Ectodermal cell (in vitro differentiated cells): ENCODE data around the gene DNM3.

Experiments
- H3K27ac ChIP-seq: 2 replicates; pipeline ENCODE4 v1.7.0; 2013; ENCODE audit warnings: mild to moderate bottlenecking, low read depth, low read length; ENCODE audit not compliant: insufficient read depth, poor library complexity, severe bottlenecking
- H3K27me3 ChIP-seq: 2 replicates; pipeline ENCODE4 v1.7.0; 2013; ENCODE audit warnings: mild to moderate bottlenecking, low read length; ENCODE audit not compliant: insufficient read depth, control insufficient read depth, poor library complexity, severe bottlenecking
- H3K36me3 ChIP-seq: one replicate; pipeline ENCODE4 v1.7.0; 2013; ENCODE audit warnings: low read length; ENCODE audit not compliant: control insufficient read depth, insufficient read depth
- H3K4me1 ChIP-seq: one replicate; pipeline ENCODE4 v1.7.0; 2013; ENCODE audit warnings: low read length; ENCODE audit not compliant: control insufficient read depth, insufficient read depth
- H3K4me3 ChIP-seq: 2 replicates; pipeline ENCODE4 v1.7.0; 2013; ENCODE audit warnings: low read depth, low read length, control low read depth; ENCODE audit not compliant: insufficient read depth
- H3K9me3 ChIP-seq: 2 replicates; pipeline ENCODE4 v1.7.0; 2013; ENCODE audit warnings: mild to moderate bottlenecking, low read length, moderate library complexity; ENCODE audit not compliant: control insufficient read depth
- WGBS, 2 experiments: methylation state at CpG; one replicate each; pipeline ENCODE4 v1.1.7; 2013; ENCODE audit warnings: missing lambda C conversion rate in 2 of 2; 5-methylcytosine and 5-hydroxymethylcytosine counted together

DNM3 gene

DNA sequence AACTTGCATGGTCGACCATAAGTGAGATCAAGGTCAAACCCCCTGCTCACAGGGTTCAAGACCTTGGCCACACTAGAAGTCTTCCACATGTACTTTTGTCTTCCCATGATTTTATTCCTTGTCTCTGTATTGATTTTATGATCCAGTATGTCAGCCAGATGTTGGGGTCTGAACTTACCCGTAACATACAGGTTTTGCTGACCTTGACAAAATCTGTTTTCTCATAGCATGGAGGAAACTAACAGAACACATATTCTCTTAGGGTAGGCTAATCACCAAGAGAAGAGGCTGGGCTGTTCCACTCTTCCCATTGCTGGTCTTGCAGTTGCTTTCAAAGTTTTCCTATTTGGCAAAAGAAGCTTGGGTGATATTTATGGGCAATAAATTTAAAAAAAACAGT is 284.0 kb downstream of the DNM3 start:
- Histone ChIP-seq H3K36me3 (no peaks in the 10 kb centered on the region), H3K27ac (no peak overlapping the region), H3K4me3 (no peak overlapping the region), H3K9me3 (no peaks in the 10 kb centered on the region), H3K4me1 (no peaks in the 10 kb centered on the region), H3K27me3 (no peaks in the 10 kb centered on the region)
- WGBS, 2 experiments, result 91 to 93% methylated on average over 2 of the region's 2 CpGs

DNA sequence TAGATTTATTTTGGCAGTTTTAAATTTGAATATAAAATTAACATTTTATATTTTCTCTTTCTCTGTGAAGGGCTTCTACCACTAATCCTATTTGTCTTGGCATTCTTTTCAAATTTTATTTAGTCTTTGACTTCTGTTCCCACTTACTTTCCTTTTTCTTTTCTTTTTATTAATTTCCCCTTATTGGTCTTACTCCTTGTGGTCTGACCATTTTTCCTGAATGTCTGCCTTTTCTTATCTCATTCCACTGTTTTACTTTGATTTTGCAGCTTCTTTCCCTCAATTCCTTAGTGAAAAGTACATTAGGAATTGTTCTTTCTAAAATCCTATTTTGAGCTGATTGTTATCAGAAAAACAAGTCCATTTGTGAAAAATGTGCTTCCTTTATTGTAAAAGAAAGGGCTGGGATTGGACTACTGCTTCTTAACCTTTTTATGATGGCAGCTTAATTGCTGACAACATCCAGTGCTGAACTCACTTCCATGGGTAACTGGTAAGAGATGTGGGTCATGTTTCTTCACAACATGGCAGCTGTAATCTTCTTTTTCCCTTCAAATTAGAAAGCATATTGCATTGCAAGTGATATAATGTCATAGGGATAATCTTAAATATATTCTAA is 284.6 kb downstream of the DNM3 start:
- H3K4me3 ChIP-seq, result no peak overlapping the region
- no peaks in the 10 kb centered on the region for H3K36me3 ChIP-seq
- no peaks in the 10 kb centered on the region for H3K4me1 ChIP-seq
- no peaks in the 10 kb centered on the region for H3K27me3 ChIP-seq
- H3K9me3 ChIP-seq, result no peaks in the 10 kb centered on the region
- no peak overlapping the region for H3K27ac ChIP-seq

- H3K4me1 ChIP-seq, result no peaks in the 10 kb centered on the region
- no peak overlapping the region for H3K27ac ChIP-seq
- no peaks in the 10 kb centered on the region for H3K27me3 ChIP-seq
- WGBS, 2 experiments, result 93 to 98% methylated on average over 1 of the region's 1 CpG
- no peak overlapping the region for H3K4me3 ChIP-seq
- H3K9me3 ChIP-seq, result no peaks in the 10 kb centered on the region
- no peaks in the 10 kb centered on the region for H3K36me3 ChIP-seq
Measured at GRCh38 chr1:172132836-172133235, 291.5 kb downstream of the DNM3 start.

DNA sequence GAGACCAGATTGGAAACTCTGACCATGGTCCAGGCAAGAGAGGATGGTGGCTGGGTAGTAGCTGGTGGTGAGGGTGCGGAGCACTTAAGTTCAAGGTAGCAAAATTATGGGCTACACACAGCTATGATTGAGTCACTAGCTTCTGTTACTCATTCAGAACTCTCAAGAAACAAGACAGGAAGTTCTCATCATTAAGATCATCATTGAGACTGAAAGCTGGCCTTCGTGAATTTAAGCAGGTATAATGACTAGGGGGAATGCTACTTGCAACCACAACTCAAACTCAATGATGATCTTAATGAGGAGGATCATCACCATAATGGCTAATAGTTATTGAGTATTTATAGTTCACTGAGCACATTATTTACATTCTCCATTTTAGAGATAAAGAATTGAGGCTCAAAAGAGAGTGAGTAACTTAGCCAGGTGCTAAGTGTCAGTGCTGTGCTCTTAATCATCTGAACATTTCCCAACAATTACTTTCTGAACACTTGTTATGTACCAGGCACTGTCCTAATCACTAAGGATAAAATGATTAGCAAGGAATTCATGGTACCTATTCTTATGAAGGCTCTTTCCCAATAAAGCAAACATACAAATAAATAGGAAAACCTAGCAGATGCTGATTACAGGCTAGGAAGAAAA is 292.9 kb downstream of the DNM3 start:
- H3K27ac ChIP-seq, result no peak overlapping the region
- H3K9me3 ChIP-seq, result no peaks in the 10 kb centered on the region
- WGBS, 2 experiments, result 82 to 96% methylated on average over 1 to 2 of the region's 2 CpGs

DNA sequence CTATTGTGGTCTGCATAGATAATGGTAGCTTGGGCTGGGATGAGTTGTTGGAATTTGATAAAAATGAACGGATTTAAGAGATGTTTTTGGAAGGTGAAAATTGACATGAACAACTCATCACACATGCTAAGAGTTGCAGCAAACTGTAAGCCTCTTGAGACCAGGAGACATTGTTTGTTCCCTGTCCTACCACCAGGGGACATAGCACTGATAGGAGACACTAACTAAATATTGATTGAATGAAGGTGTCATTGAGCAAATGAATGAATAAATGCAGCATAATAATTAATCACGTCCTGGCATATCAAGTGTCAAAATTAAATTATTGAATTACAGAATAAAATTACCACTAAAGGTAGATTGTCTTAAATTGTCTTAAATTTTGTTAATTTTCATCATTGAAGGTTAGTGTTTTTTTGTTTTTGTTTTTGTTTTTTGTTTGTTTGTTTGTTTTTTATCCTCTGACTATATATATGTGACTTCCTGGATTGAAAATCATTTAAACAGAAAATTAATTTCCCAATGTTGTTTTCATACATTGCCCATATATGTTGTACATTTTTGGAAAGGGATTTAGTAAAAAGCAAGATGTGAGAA is 293.9 kb downstream of the DNM3 start:
- 56 to 67% methylated on average over 1 of the region's 2 CpGs for WGBS, 2 experiments

More for the DNA sequence above, 292.9 kb downstream of the DNM3 start:
- no peak overlapping the region for H3K4me3 ChIP-seq
- no peaks in the 10 kb centered on the region for H3K4me1 ChIP-seq
- H3K36me3 ChIP-seq, result no peaks in the 10 kb centered on the region
- no peaks in the 10 kb centered on the region for H3K27me3 ChIP-seq

GRCh38 chr1:172135978-172136610 is 294.8 kb downstream of the DNM3 start:
- Histone ChIP-seq H3K9me3 (no peaks in the 10 kb centered on the region), H3K27ac (no peak overlapping the region), H3K4me1 (no peaks in the 10 kb centered on the region), H3K36me3 (no peaks in the 10 kb centered on the region), H3K4me3 (no peak overlapping the region), H3K27me3 (no peaks in the 10 kb centered on the region)
- 92% methylated on average over 3 to 4 of the region's 4 CpGs for WGBS, 2 experiments

More for the DNA sequence above, 293.9 kb downstream of the DNM3 start:
- H3K9me3 ChIP-seq, result no peaks in the 10 kb centered on the region
- H3K4me3 ChIP-seq, result no peak overlapping the region
- H3K27ac ChIP-seq, result no peak overlapping the region
- H3K36me3 ChIP-seq, result no peaks in the 10 kb centered on the region
- no peaks in the 10 kb centered on the region for H3K27me3 ChIP-seq
- H3K4me1 ChIP-seq, result no peaks in the 10 kb centered on the region

DNA sequence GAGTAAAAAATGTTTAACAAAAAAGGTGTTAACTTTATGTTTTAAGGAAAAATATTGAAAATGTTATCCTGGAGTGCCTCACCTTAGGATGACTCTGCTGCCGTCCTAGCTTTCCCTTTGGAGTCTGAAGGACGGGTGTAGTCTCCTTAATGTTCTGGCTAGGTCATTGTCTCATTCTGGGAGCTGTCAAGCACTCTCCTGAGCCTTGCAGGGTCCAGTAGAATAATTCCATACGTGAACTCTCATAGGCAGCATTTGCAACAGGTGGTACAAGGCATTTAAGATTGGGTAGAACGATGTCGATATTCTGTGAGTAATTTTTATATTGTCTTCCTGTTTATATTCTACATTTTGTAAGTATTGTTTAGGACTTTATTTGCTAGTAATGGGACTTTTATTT is 295.6 kb downstream of the DNM3 start:
- H3K9me3 ChIP-seq, result no peaks in the 10 kb centered on the region
- no peaks in the 10 kb centered on the region for H3K27me3 ChIP-seq
- no peak overlapping the region for H3K4me3 ChIP-seq
- no peaks in the 10 kb centered on the region for H3K36me3 ChIP-seq
- 84% methylated on average over 5 of the region's 5 CpGs for WGBS, 2 experiments
- H3K4me1 ChIP-seq, result peaks cover 3% of the 10 kb centered on the region
- no peak overlapping the region for H3K27ac ChIP-seq

DNA sequence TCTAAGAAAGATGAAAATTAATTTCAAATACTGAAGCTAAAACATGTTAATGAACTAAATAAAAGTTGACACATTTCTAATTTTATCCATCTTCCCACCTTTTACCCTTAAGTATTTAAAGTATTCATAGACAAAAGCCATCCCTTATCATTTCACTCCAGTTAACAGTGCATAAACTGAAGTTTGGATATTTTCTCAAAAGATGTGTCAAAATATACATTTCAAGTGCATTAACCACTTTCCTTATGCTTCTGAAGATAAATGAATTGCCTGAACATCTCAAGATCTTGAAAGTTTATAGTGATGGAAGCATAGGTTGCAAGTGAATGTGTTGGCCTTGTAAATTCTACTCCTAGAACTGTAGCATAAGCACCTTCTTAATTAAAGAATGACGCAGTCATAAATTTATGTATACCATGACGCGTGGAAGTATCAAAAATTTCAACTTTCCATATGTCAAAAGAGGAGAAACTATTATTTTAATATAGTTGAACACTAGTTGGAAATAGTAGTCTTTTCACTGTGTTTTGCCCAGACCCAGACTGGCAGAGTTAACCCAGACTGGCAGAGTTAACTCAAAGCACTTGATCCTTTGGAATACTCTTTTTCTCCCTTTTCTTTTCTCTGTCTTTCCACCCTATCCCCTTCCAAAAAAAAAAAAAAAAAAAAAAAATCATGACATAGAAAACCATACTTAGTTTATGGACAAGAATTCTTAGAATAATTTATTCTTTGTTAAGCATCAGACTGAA is 296.6 kb downstream of the DNM3 start:
- peaks cover 3% of the 10 kb centered on the region for H3K4me1 ChIP-seq
- H3K9me3 ChIP-seq, result no peaks in the 10 kb centered on the region
- no peaks in the 10 kb centered on the region for H3K36me3 ChIP-seq
- H3K27me3 ChIP-seq, result no peaks in the 10 kb centered on the region
- no peak overlapping the region for H3K4me3 ChIP-seq
- WGBS, 2 experiments, result 100% methylated on average over 1 of the region's 3 CpGs
- no peak overlapping the region for H3K27ac ChIP-seq

DNA sequence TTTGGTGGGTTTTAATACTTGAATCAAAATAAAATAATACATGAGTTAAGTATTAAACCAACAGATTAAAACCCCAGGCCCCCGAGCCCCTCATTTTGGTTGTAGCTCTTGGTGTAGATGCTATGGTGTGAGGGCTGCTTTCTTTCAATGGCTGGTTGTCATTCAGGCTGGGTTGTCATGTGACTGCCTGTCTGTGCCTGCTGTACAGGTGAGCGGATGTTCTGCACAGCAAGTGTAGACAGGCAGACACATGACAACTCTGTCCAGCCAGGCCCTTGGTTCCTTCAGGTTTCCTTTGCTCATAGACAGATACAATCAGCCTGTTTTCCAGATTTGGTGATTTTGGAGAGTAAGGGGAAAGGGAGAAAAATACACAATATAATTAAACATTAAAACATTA is 297.3 kb downstream of the DNM3 start:
- no peak overlapping the region for H3K4me3 ChIP-seq
- H3K9me3 ChIP-seq, result no peaks in the 10 kb centered on the region
- peaks cover 9% of the 10 kb centered on the region for H3K4me1 ChIP-seq
- 94 to 95% methylated on average over 2 of the region's 2 CpGs for WGBS, 2 experiments
- H3K27me3 ChIP-seq, result no peaks in the 10 kb centered on the region
- no peaks in the 10 kb centered on the region for H3K36me3 ChIP-seq
- no peak overlapping the region for H3K27ac ChIP-seq

DNA sequence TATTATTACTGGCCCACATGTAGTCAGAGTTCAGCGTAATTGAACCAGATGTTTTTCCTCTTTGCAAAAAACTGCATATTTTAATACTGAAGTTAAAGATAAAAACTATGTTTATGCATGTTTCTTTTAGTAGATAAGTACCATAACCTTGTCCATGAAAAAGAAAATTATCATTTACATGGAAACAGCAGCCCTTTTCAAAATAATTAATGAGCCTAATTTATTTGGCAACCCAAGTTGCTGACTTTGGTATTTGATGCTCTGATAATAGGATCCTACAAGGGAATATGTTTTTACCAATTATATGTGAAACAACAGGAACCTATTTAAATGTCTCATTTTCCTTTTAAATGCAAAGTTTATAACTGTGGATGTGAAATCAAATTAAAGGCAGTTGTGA is 297.9 kb downstream of the DNM3 start:
- H3K27ac ChIP-seq, result no peak overlapping the region
- H3K27me3 ChIP-seq, result no peaks in the 10 kb centered on the region
- no CpG with 5 or more reads among the region's 1 CpG for WGBS, 2 experiments
- H3K4me1 ChIP-seq, result peaks cover 11% of the 10 kb centered on the region
- H3K9me3 ChIP-seq, result no peaks in the 10 kb centered on the region
- H3K36me3 ChIP-seq, result no peaks in the 10 kb centered on the region
- H3K4me3 ChIP-seq, result no peak overlapping the region
